OCI-LY7 (cell line): ENCODE measurements around the gene MAX. TPM values are rescaled to one million over a fixed set of nuclear protein-coding genes. Genes with fewer than 3 reads are reported as not detected.

Experiments
- BruUV-seq: library from RNA; stranded (reverse); fragments of 400-500 nt; replicated peaks from 2 replicates; lab custom pipeline; 2021; lab: Mats Ljungman, UMichigan
- CTCF ChIA-PET: fragments of 300-600 bp; sonication (Branson Sonifier 250); formaldehyde crosslinking; loops from one replicate; lab custom pipeline; 2022; ENCODE audit warnings: antibody characterized with exemption; ENCODE audit not compliant: unreplicated experiment; lab: Charles Lee
- POLR2A ChIA-PET: fragments of 300-600 bp; sonication (Branson Sonifier 250); formaldehyde crosslinking; loops from one replicate; lab custom pipeline; 2022; ENCODE audit warnings: antibody characterized with exemption; lab: Charles Lee
- DNase-seq: peaks from one replicate; pipeline ENCODE4 v3.0.0-alpha.2; 2015; ENCODE audit warnings: low spot score
- H2AFZ ChIP-seq: fragments of 200-600 bp; sonication (generic), shearing (Covaris generic); 2 replicates; pipeline ENCODE4 v1.6.1; 2014; ENCODE audit warnings: mild to moderate bottlenecking, antibody characterized with exemption, low read length, moderate library complexity
- H3K27ac ChIP-seq: fragments of 200-600 bp; sonication (generic); 2 replicates; pipeline ENCODE4 v1.5.1; 2014; ENCODE audit warnings: mixed run types, low read depth, mild to moderate bottlenecking, moderate library complexity, low read length, inconsistent platforms; ENCODE audit not compliant: poor library complexity, severe bottlenecking
- H3K36me3 ChIP-seq: fragments of 200-600 bp; sonication (generic); 2 replicates; pipeline ENCODE4 v1.6.1; 2014; ENCODE audit warnings: mild to moderate bottlenecking, antibody characterized with exemption, low read length, moderate library complexity, mixed read lengths; ENCODE audit not compliant: insufficient read depth
- H3K4me1 ChIP-seq: fragments of 200-600 bp; sonication (generic); 2 replicates; pipeline ENCODE4 v1.5.1; 2014; ENCODE audit warnings: mild to moderate bottlenecking, low read length; ENCODE audit not compliant: insufficient read depth, poor library complexity, severe bottlenecking
- H3K4me2 ChIP-seq: fragments of 200-600 bp; sonication (generic); 2 replicates; pipeline ENCODE4 v1.6.1; 2014; ENCODE audit warnings: mild to moderate bottlenecking, low read length
- H3K4me3 ChIP-seq: fragments of 200-600 bp; sonication (generic); 2 replicates; pipeline ENCODE4 v1.5.1; 2014; ENCODE audit warnings: mild to moderate bottlenecking, low read depth, low read length; ENCODE audit not compliant: poor library complexity, severe bottlenecking
- H3K79me2 ChIP-seq: fragments of 200-600 bp; sonication (generic); 2 replicates; pipeline ENCODE4 v1.6.1; 2016; ENCODE audit warnings: low read depth, mild to moderate bottlenecking, low read length, moderate library complexity, mixed read lengths; ENCODE audit not compliant: insufficient read depth
- H3K9me2 ChIP-seq: fragments of 200-600 bp; sonication (generic); 2 replicates; pipeline ENCODE4 v1.6.1; 2016; ENCODE audit warnings: mild to moderate bottlenecking, low read length, mixed read lengths; ENCODE audit not compliant: insufficient read depth
- H3K9me3 ChIP-seq: fragments of 200-600 bp; sonication (generic); 2 replicates; pipeline ENCODE4 v1.6.1; 2014; ENCODE audit warnings: mild to moderate bottlenecking, mixed run types, low read length, mixed read lengths
- H4K20me1 ChIP-seq: fragments of 200-600 bp; sonication (generic); 2 replicates; pipeline ENCODE4 v1.6.1; 2014; ENCODE audit warnings: mild to moderate bottlenecking, antibody characterized with exemption, low read length, moderate library complexity, mixed read lengths; ENCODE audit not compliant: insufficient read depth
- EZH2phosphoT487 ChIP-seq: fragments of 200-600 bp; sonication (generic); IDR thresholded peaks from 2 replicates; pipeline ENCODE4 v1.6.1; 2018; ENCODE audit warnings: low read depth, borderline replicate concordance, mild to moderate bottlenecking, mixed run types, antibody characterized with exemption, low read length, moderate library complexity, mixed read lengths
- intact Hi-C: fragments of 100-400 bp; cut with micrococcal nuclease; formaldehyde crosslinking; loops from one replicate; pipeline ENCODE4 v1.10.0; 2022; ENCODE audit not compliant: unreplicated experiment
- total RNA-seq, 2 experiments: library from RNA; depleted of rRNA in 1 of 2; stranded (reverse); fragments of >200 nt in 1 of 2; shearing (Covaris generic) in 1 of 2; gene quantifications; 2 replicates each; pipeline ENCODE4 v1.2.3, GENCODE V29; 2014 to 2022
- TF ChIP-seq, protein P1 (sequence below): fragments of 200-600 bp; sonication (generic); conservative IDR thresholded peaks from 2 replicates; pipeline ENCODE4 v1.5.1; 2014; ENCODE audit warnings: mild to moderate bottlenecking, antibody characterized with exemption, low read length, moderate library complexity, mixed read lengths

The MAX gene
- total RNA-seq, 2 experiments from 2014 or later = 58.3 to 94.1 TPM

DNA sequence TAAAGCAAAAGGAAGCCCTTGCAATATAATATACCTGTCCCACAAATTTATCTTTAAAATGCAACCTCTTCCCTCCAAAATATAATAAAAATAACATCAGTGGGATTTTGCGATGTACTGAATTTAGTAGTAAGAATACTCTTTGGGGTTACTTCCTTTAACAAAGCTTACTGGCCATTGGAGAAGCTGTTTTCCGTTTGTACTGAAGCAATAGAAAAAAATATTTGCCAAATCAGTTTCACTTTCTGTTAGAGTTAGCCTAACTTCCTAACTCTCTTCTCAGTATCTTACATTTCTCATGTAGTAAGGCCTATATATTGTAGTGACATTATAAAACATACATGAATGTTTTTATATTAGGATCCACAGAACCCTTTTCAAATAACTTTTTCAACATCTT is 3.7 kb downstream of the MAX start:
- Histone ChIP-seq H3K4me1 (peaks cover 31% of the 10 kb centered on the region), H2AFZ (no peak overlapping the region), H3K79me2 (peaks cover 61% of the 10 kb centered on the region), H3K9me3 (no peaks in the 10 kb centered on the region), H3K4me2 (peak overlapping the region; percentile 50), H3K27ac (peak overlapping the region; percentile 0), H3K4me3 (peak overlapping the region; percentile 45), H3K9me2 (no peaks in the 10 kb centered on the region), H3K36me3 (peaks cover 67% of the 10 kb centered on the region), H4K20me1 (peaks cover 6% of the 10 kb centered on the region; the same call in 1 of the 2 replicates)
- TF ChIP-seq, protein P1, sequence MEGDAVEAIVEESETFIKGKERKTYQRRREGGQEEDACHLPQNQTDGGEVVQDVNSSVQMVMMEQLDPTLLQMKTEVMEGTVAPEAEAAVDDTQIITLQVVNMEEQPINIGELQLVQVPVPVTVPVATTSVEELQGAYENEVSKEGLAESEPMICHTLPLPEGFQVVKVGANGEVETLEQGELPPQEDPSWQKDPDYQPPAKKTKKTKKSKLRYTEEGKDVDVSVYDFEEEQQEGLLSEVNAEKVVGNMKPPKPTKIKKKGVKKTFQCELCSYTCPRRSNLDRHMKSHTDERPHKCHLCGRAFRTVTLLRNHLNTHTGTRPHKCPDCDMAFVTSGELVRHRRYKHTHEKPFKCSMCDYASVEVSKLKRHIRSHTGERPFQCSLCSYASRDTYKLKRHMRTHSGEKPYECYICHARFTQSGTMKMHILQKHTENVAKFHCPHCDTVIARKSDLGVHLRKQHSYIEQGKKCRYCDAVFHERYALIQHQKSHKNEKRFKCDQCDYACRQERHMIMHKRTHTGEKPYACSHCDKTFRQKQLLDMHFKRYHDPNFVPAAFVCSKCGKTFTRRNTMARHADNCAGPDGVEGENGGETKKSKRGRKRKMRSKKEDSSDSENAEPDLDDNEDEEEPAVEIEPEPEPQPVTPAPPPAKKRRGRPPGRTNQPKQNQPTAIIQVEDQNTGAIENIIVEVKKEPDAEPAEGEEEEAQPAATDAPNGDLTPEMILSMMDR = no peak
- TF ChIP-seq EZH2phosphoT487 = no peak
- BruUV-seq = no TSS peak
- peak; percentile 60 for DNase-seq
- intact Hi-C loops = no loop called here
- ChIA-PET POLR2A (interaction anchor here (0.7 to 1.3 kb wide), 4 partner anchors 106 to 544 kb away, joined by 3 to 4 read pairs (median 3); no protein-coding TSS in a partner anchor), CTCF (no interaction called here)

DNA sequence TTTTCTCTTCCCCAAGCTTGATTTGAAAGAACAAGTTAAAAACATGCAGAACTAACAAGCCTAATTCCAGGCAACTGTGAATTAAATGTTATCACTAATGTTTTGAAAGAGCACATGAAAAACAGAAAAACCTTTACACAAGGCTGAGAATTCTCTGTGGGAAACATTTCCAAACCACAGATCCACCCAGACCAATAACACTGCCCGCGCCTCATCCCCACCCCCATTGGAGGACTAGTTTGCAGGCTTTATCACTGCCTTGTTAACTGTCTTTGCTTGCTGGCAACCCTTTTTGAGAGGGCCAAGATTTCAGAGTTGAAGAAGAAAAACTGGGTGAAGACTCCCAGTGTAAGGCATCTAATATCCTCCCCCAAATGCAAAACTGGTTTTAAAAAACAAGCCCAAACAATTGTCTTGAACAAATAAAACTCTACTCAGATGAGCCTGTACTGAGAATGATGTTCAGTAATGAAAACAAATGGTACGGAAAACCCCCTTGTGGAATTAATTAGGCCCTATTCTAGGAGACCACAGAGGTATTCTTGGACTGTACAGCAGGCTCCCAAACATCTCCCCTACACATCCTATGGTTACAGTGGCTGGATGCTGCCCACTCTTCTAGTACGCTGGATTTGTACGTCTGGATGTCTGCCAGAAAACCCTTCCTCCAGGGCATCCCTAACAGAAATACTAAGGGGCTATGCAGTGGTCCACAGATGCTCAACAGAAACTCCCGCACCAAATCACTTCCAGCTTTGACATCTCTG is 5.8 kb downstream of the MAX start:
- no peaks in the 10 kb centered on the region for H3K9me2 ChIP-seq
- no peak overlapping the region for H3K4me3 ChIP-seq
- TF ChIP-seq EZH2phosphoT487 = no peak
- TF ChIP-seq, protein P1 = no peak
- no peak for DNase-seq
- no peak overlapping the region for H3K27ac ChIP-seq
- no TSS peak for BruUV-seq
- peaks cover 27% of the 10 kb centered on the region for H3K4me1 ChIP-seq
- intact Hi-C loops = no loop called here
- H4K20me1 ChIP-seq = peaks cover 6% of the 10 kb centered on the region; the same call in 1 of the 2 replicates
- peaks cover 57% of the 10 kb centered on the region for H3K79me2 ChIP-seq
- ChIA-PET POLR2A (interaction anchor here (1.1 to 1.8 kb wide), 3 partner anchors 8 to 22 kb away, joined by 3 to 4 read pairs (median 3); no protein-coding TSS in a partner anchor), CTCF (no interaction called here)
- no peak overlapping the region for H2AFZ ChIP-seq
- H3K36me3 ChIP-seq = peaks cover 88% of the 10 kb centered on the region
- H3K9me3 ChIP-seq = no peaks in the 10 kb centered on the region
- no peak overlapping the region for H3K4me2 ChIP-seq

DNA sequence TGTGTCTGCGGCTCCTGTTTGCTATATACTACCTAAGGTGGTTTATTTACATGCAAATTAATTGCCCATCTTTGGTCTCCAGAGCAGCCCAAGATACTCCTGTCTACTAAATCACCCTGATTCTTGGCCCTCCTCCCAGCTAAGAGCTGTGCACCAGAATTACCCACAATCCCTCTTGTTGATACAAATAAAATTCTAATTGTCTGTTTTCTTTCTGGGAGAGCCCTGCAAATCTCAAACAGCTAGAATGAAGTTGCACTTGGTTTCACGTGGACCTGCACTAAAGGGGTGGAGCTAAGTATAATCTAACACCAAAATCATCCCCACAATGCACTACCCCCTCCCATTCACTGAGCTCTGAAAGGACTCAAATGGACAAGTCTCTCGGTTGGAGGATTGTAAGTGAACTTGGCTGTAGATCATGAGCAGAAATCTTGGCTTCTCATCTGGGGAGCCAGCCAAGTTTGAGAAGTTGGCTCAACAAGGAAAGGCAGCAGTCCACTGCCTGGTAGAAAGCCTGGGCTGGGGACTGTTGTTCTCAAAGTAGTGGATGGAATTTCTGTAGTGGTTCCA is 6.6 kb downstream of the MAX start:
- Histone ChIP-seq H3K4me1 (peaks cover 21% of the 10 kb centered on the region), H2AFZ (no peak overlapping the region), H3K36me3 (peaks cover 91% of the 10 kb centered on the region), H4K20me1 (peaks cover 6% of the 10 kb centered on the region; the same call in 1 of the 2 replicates), H3K27ac (no peak overlapping the region), H3K9me2 (no peaks in the 10 kb centered on the region), H3K4me2 (no peak overlapping the region), H3K9me3 (no peaks in the 10 kb centered on the region), H3K79me2 (peaks cover 49% of the 10 kb centered on the region), H3K4me3 (no peak overlapping the region)
- intact Hi-C loops = no loop called here
- no TSS peak for BruUV-seq
- ChIA-PET POLR2A (interaction anchor here (0.7 to 1.8 kb wide), 3 partner anchors 8 to 21 kb away, joined by 3 to 4 read pairs (median 3); no protein-coding TSS in a partner anchor), CTCF (no interaction called here)
- no peak for DNase-seq
- TF ChIP-seq EZH2phosphoT487 = no peak
- TF ChIP-seq, protein P1 = no peak
